Measurements from ENCODE around the gene PTOV1.

DNA sequence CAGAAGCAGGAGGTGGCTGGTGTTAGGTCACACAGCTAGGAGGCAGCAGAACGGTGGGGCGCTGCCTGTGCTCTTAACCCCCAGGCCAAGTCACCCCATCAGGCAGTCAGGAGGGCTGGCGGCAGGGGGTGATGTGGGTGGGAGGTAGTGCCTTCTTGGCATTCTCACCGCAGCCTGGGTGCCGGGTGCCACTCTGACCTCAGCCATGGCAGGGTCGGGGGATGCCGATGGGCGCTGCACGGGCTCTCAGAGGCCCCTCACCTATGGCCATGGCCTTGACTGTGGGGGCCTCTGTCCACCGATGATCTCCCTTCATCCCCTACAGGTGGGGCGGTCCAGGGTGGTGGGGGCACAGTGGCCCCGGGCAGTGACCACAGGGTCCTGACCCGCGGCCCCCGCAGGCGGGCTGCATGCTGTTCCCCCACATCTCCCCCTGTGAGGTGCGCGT lies 5.6 kb downstream of the PTOV1 start:
- TF ChIP-seq CTCF (IDR thresholded peaks at IDR 0.05; ENCODE audit: low read length) (no peak), EZH2 (optimal IDR thresholded peaks at IDR 0.05; ENCODE audit: low read depth, low read length) (no peak), EZH2phosphoT487 (IDR thresholded peaks at IDR 0.05; ENCODE audit: low read length) (no peak)

Data from MM.1S (cell line).